ENCODE data around the gene RGS10.
A peak's percentile ranks its signal among the peaks of the same experiment; 100 is the strongest.

The RGS10 gene

GRCh38 chr10:119526621-119527592 is 15.6 kb downstream of the RGS10 start:
- TF ChIP-seq, protein P1, sequence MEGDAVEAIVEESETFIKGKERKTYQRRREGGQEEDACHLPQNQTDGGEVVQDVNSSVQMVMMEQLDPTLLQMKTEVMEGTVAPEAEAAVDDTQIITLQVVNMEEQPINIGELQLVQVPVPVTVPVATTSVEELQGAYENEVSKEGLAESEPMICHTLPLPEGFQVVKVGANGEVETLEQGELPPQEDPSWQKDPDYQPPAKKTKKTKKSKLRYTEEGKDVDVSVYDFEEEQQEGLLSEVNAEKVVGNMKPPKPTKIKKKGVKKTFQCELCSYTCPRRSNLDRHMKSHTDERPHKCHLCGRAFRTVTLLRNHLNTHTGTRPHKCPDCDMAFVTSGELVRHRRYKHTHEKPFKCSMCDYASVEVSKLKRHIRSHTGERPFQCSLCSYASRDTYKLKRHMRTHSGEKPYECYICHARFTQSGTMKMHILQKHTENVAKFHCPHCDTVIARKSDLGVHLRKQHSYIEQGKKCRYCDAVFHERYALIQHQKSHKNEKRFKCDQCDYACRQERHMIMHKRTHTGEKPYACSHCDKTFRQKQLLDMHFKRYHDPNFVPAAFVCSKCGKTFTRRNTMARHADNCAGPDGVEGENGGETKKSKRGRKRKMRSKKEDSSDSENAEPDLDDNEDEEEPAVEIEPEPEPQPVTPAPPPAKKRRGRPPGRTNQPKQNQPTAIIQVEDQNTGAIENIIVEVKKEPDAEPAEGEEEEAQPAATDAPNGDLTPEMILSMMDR (IDR thresholded peaks at IDR 0.05; ENCODE audit: insufficient read depth, low read length, missing control alignments), result peak; percentile 17
- no peak overlapping the region for H3K4me3 ChIP-seq (ENCODE audit: low read depth, low read length)
- DNase-seq (ENCODE audit: low read depth, low spot score), result no peak
- ChIA-PET CTCF (interaction anchor here (1.3 kb wide), 3 partner anchors 16 to 328 kb away, joined by 3 to 5 read pairs (median 4); partner anchors contain the start of gene GRK5), POLR2A (interaction anchor here (1.7 kb wide), 1 partner anchor 16 kb away, joined by 4 read pairs; the partner anchor contains the start of gene RGS10)

DNA sequence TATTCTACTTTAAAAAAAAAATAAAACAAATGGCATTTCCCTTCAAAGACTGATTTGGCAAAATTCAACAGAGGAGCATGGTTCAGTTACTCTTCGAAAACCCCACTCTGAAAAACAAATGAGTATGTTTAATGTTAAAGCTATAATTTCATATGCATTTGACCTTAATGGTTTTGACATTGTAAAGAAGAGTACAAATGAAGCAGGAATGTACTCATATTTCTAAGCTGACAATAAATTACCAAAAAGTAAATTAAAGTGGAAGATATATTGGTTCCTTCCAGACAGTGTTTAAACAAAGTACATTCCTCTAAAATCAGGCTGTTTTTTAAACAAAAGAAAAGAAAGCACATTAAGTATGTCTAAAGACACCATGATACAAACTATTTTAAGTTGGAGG is 16.4 kb downstream of the RGS10 start:
- H3K4me3 ChIP-seq (ENCODE audit: low read depth, low read length), result no peak overlapping the region
- ChIA-PET POLR2A (interaction anchor here (1.7 kb wide), 1 partner anchor 16 kb away, joined by 4 read pairs; the partner anchor contains the start of gene RGS10), CTCF (interaction anchor here (0.9 to 1.3 kb wide), 4 partner anchors 12 to 327 kb away, joined by 3 to 4 read pairs (median 3); no protein-coding TSS in a partner anchor)
- TF ChIP-seq, protein P1 (IDR thresholded peaks at IDR 0.05; ENCODE audit: insufficient read depth, low read length, missing control alignments), result no peak
- no peak for DNase-seq (ENCODE audit: low read depth, low spot score)

- POLR2A ChIA-PET, result no interaction called here
- CTCF ChIA-PET, result interaction anchor here (0.6 to 2.1 kb wide), 6 partner anchors 9 to 326 kb away, joined by 3 to 7 read pairs (median 3); no protein-coding TSS in a partner anchor
- TF ChIP-seq, protein P1 (IDR thresholded peaks at IDR 0.05; ENCODE audit: insufficient read depth, low read length, missing control alignments), result no peak
- no peak overlapping the region for H3K4me3 ChIP-seq (ENCODE audit: low read depth, low read length)
- no peak for DNase-seq (ENCODE audit: low read depth, low spot score)
Observed at GRCh38 chr10:119525116-119525515, 17.4 kb downstream of the RGS10 start.

DNA sequence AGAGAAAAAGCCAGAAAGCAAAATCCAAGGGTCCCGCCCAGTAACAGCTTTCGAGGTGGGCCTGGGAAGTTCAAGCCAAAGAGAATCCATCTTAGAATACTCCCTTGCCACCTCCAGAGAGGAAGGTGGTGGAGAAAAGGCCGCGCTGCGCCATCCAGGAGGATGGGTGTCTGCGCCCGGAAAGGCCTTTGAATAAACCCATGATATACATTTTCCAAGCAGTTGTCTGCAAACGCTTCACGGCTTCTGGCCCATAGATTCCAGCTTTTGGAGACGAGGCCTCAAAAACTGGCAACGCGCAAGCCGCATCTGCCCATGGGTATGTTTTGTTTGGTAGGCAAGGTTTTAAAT is 17.8 kb downstream of the RGS10 start:
- POLR2A ChIA-PET, result no interaction called here
- CTCF ChIA-PET, result interaction anchor here (2.1 kb wide), 1 partner anchor 9 kb away, joined by 7 read pairs; no protein-coding TSS in a partner anchor
- TF ChIP-seq, protein P1 (IDR thresholded peaks at IDR 0.05; ENCODE audit: insufficient read depth, low read length, missing control alignments), result no peak
- H3K4me3 ChIP-seq (ENCODE audit: low read depth, low read length), result no peak overlapping the region
- no peak for DNase-seq (ENCODE audit: low read depth, low spot score)

GRCh38 chr10:119523895-119524719 is 18.4 kb downstream of the RGS10 start:
- no peak overlapping the region for H3K4me3 ChIP-seq (ENCODE audit: low read depth, low read length)
- CTCF ChIA-PET, result interaction anchor here (2.1 to 3.0 kb wide), 2 partner anchors 10 to 20 kb away, joined by 7 to 8 read pairs; no protein-coding TSS in a partner anchor
- TF ChIP-seq, protein P1 (IDR thresholded peaks at IDR 0.05; ENCODE audit: insufficient read depth, low read length, missing control alignments), result no peak
- no peak for DNase-seq (ENCODE audit: low read depth, low spot score)
- POLR2A ChIA-PET, result no interaction called here
